WTC11 (cell line): ENCODE data around the gene MYO1A.
"Not testable (repeated sequence)": the region's sequence is repeated elsewhere in the genome, so short reads cannot be mapped to it uniquely, and the experiment has no call there.

Experiments
- CTCF ChIP-seq: fragments of 200-600 bp; IDR thresholded peaks from 2 replicates; pipeline ENCODE4 v1.8.0; 2022; ENCODE audit warnings: antibody characterized with exemption
- MAX ChIP-seq: sonication (generic); formaldehyde crosslinking; IDR thresholded peaks from 2 replicates; pipeline ENCODE4 v1.8.0; 2022; ENCODE audit warnings: mild to moderate bottlenecking, missing genetic modification reagents
- NR3C1 ChIP-seq: sonication (generic); formaldehyde crosslinking; conservative IDR thresholded peaks from 2 replicates; pipeline ENCODE4 v1.8.1; 2023; ENCODE audit warnings: low read depth, mild to moderate bottlenecking, missing genetic modification reagents

- not testable (repeated sequence) for TF ChIP-seq MAX (CRISPR knock-in tag); CTCF; NR3C1 (CRISPR knock-in tag)
Observed at GRCh38 chr12:57053146-57053545, 3.2 kb upstream of the MYO1A start.
